HepG2 (cell line): Measurements from ENCODE around the gene EEF1AKMT3. TPM values are rescaled to one million over a fixed set of nuclear protein-coding genes. Genes with fewer than 3 reads are reported as not detected.

Experiments used
- CSRNP2 ChIP-seq: sonication (generic); formaldehyde crosslinking; conservative IDR thresholded peaks from 2 replicates; pipeline ENCODE4 v1.8.0; 2022; ENCODE audit warnings: low read depth, missing genetic modification reagents
- DMTF1 ChIP-seq: sonication (generic); formaldehyde crosslinking; IDR thresholded peaks from 2 replicates; pipeline ENCODE4 v1.4.0; 2020; ENCODE audit warnings: mild to moderate bottlenecking, missing genetic modification reagents
- FLYWCH1 ChIP-seq: sonication (generic); formaldehyde crosslinking; IDR thresholded peaks from 2 replicates; pipeline ENCODE4 v1.8.1; 2023; ENCODE audit warnings: mild to moderate bottlenecking, missing genetic modification reagents
- GPN1 ChIP-seq: sonication (generic); formaldehyde crosslinking; IDR thresholded peaks from 2 replicates; pipeline ENCODE4 v1.5.1; 2020; ENCODE audit warnings: missing genetic modification reagents, borderline replicate concordance
- KLF16 ChIP-seq, 2 experiments: sonication (generic) in 1 of 2; formaldehyde crosslinking in 1 of 2; IDR thresholded peaks; 2 replicates each; pipeline versions ENCODE4 v1.6.1 to v1.8.0; 2016 to 2023; ENCODE audit warnings: missing genetic modification reagents in 2 of 2, missing compliant biosample characterization in 1 of 2
- MTA1 ChIP-seq: sonication (generic); formaldehyde crosslinking; IDR thresholded peaks from 2 replicates; pipeline ENCODE4 v1.4.0; 2020; ENCODE audit warnings: missing genetic modification reagents, mild to moderate bottlenecking, borderline replicate concordance
- THAP11 ChIP-seq: IDR thresholded peaks from 2 replicates; pipeline ENCODE4 v1.6.1; 2016; ENCODE audit warnings: missing biosample characterization, missing genetic modification reagents
- ZBTB10 ChIP-seq: sonication (generic); formaldehyde crosslinking; IDR thresholded peaks from 2 replicates; pipeline ENCODE4 v1.4.0; 2020; ENCODE audit warnings: missing genetic modification reagents, borderline replicate concordance
- ZHX1 ChIP-seq: sonication (generic); formaldehyde crosslinking; IDR thresholded peaks from 2 replicates; pipeline ENCODE4 v1.8.1; 2022; ENCODE audit warnings: low read depth, mild to moderate bottlenecking, missing genetic modification reagents
- ZNF225 ChIP-seq: sonication (generic); formaldehyde crosslinking; IDR thresholded peaks from 2 replicates; pipeline ENCODE4 v1.4.0; 2020; ENCODE audit warnings: mild to moderate bottlenecking, missing genetic modification reagents
- ZNF251 ChIP-seq: sonication (generic); formaldehyde crosslinking; IDR thresholded peaks from 2 replicates; pipeline ENCODE4 v1.9.0; 2021; ENCODE audit warnings: mild to moderate bottlenecking, missing genetic modification reagents
- ZNF263 ChIP-seq: sonication (generic); formaldehyde crosslinking; IDR thresholded peaks from 2 replicates; pipeline ENCODE4 v1.4.0; 2020; ENCODE audit warnings: missing genetic modification reagents
- ZNF280B ChIP-seq: sonication (generic); formaldehyde crosslinking; IDR thresholded peaks from 2 replicates; pipeline ENCODE4 v1.5.0; 2020; ENCODE audit warnings: missing genetic modification reagents, mild to moderate bottlenecking, borderline replicate concordance
- ZNF296 ChIP-seq: sonication (generic); formaldehyde crosslinking; conservative IDR thresholded peaks from 2 replicates; pipeline ENCODE4 v1.5.0; 2020; ENCODE audit warnings: mild to moderate bottlenecking, missing genetic modification reagents
- ZNF317 ChIP-seq: sonication (generic); formaldehyde crosslinking; IDR thresholded peaks from 2 replicates; pipeline ENCODE4 v1.5.0; 2020; ENCODE audit warnings: mild to moderate bottlenecking, missing genetic modification reagents
- ZNF703 ChIP-seq: sonication (generic); formaldehyde crosslinking; IDR thresholded peaks from 2 replicates; pipeline ENCODE4 v1.5.1; 2020; ENCODE audit warnings: missing genetic modification reagents, mild to moderate bottlenecking, moderate library complexity, borderline replicate concordance
- ZNF772 ChIP-seq: sonication (generic); formaldehyde crosslinking; IDR thresholded peaks from 2 replicates; pipeline ENCODE4 v1.5.0; 2020; ENCODE audit warnings: mild to moderate bottlenecking, missing genetic modification reagents
- polyA plus RNA-seq, 8 experiments: library from polyadenylated mRNA; depleted of rRNA in 3 of 8; stranded (reverse) in 7 of 8; unstranded in 1 of 8; fragments of >200 nt; fragmentation: Illumina TruSeq in 4 of 8; extraction: Trizol in 4 of 8; gene quantifications; 2 replicates each; pipeline versions ENCODE4 v1.2.1 to v1.2.3, GENCODE V29; 2011 to 2016; ENCODE audit warnings: low read depth in 4 of 8, missing spikeins in 1 of 8, mixed read lengths in 1 of 8; ENCODE audit not compliant: insufficient read depth in 1 of 8
- total RNA-seq, 5 experiments: library from RNA; depleted of rRNA; stranded (reverse); fragments of >200 nt; fragmentation: Illumina TruSeq; extraction: Trizol; gene quantifications; 2 replicates each; pipeline ENCODE4 v1.2.3, GENCODE V29; 2016; ENCODE audit warnings: low read depth in 1 of 5

The EEF1AKMT3 gene
- total and polyA plus RNA-seq, 2 of the 13 experiments (the other 11 are each of a cell fraction or from before 2014, with no cell fraction given): 4.7 to 11.4 TPM

- no peak for TF ChIP-seq ZNF225 (CRISPR knock-in tag)
- TF ChIP-seq ZNF280B (CRISPR knock-in tag): peak; percentile 63
- no peak for TF ChIP-seq CSRNP2 (CRISPR knock-in tag)
- TF ChIP-seq THAP11 (CRISPR knock-in tag): peak; percentile 95
- peak; percentile 82 for TF ChIP-seq ZNF772 (CRISPR knock-in tag)
- 0 out of 2 replicates have a peak, but pooled peaks have one; percentile 77 for TF ChIP-seq ZHX1
- TF ChIP-seq DMTF1 (CRISPR knock-in tag): no peak
- no peak for TF ChIP-seq FLYWCH1 (CRISPR knock-in tag)
- TF ChIP-seq ZNF703 (CRISPR knock-in tag): no peak
- peak; percentile 84; the same call in 1 of the 2 replicates for TF ChIP-seq ZNF317 (CRISPR knock-in tag)
- no peak for TF ChIP-seq GPN1
- 0 out of 2 replicates have a peak, but pooled peaks have one; percentile 20 for TF ChIP-seq ZNF263
- peak in 1 of 2 experiments; percentile 97; a peak in 2 of 4 replicates for TF ChIP-seq KLF16 (CRISPR knock-in tag; IDR thresholded peaks at IDR 0.05)
- 0 out of 2 replicates have a peak, but pooled peaks have one; percentile 28 for TF ChIP-seq ZNF296 (CRISPR knock-in tag)
- TF ChIP-seq ZBTB10: no peak
- no peak for TF ChIP-seq ZNF251 (CRISPR knock-in tag)
- no peak for TF ChIP-seq MTA1 (CRISPR knock-in tag)
Observed at GRCh38 chr12:57782608-57783465, 10.4 kb downstream of the EEF1AKMT3 start, which contains the start of gene TSFM (continued).
